IPS DF 19.7 (cell line): ENCODE data around the gene TULP4.
"Not testable (repeated sequence)": the region's sequence is repeated elsewhere in the genome, so short reads cannot be mapped to it uniquely, and the experiment has no call there.

ENCODE experiments used
- DNase-seq: peaks from one replicate; pipeline ENCODE4 v3.0.0-alpha.2; 2013; ENCODE audit warnings: low read depth, low spot score

The TULP4 gene

DNA sequence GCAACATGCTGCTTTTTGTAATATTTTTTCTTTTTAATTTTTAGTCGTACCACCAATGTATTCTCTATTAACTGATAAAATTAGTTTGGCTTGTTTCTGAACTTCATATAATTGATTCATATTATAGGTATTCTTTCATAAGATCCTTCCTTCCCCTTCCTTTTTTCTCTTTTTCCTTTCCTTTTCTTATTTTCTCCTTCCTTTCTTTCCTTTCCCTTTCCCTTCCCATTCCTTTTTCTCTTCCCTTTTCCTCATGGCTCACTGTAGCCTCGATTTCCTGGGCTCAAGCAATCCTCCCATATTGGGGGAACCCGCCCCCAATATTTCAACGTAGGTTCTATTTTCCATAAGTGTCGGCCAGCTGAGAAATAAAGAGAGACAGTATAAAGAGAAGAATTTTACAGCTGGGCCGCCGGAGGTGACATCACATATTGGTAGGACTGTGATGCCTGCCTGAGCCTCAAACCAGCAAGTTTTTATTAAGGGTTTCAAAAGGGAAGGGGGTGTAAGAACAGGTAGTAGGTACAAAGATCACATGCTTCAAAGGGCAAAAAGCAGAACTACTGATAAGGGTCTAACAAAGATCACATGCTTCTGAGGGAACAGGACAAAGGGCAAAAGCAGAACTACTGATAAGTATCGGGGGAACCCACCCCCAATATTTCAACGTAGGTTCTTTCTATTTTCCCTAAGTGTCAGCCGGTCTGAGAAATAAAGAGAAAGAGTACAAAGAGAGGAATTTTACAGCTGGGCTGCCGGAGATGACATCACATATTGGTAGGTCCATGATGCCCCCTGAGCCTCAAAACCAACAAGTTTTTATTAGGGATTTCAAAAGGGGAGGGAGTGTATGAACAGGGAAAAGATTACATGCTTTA, 16.1 kb upstream of the TULP4 start:
- DNase-seq = not testable (repeated sequence)

DNA sequence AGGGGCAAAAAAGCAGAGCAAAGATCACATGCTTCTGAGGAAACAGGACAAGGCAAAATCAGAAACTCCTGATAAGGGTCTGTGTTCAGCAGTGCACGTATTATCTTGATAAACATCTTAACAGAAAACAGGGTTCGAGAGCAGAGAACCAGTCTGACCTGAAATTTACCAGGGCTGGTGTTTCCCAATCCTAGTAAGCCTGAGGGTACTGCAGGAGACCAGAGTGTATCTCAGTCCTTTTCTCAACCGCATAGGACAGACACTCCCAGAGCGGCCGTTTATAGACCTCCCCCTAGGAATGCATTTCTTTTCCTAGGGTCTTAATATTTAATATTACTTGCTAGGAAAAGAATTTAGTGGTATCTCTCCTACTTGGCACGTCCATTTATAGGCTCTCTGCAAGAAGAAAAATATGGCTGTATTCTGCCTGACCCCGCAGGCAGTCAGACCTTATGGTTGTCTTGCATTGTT, 15.4 kb upstream of the TULP4 start:
- DNase-seq = not testable (repeated sequence)

DNA sequence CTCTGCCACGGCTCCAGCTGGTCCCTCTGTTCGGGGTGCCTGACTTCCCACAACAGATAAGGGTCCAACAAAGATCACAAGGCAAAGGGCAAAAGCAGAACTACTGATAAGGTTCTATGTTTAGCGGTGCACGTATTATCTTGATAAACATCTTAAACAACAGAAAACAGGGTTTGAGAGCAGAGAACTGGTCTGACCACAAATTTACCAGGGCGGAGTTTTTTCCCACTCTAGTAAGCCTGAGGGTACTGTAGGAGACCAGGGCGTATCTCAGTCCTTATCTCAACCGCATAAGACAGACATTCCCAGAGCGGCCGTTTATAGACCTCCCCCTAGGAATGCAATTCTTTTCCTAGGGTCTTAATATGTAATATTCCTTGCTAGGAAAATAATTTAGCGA, 14.6 kb upstream of the TULP4 start:
- not testable (repeated sequence) for DNase-seq

DNA sequence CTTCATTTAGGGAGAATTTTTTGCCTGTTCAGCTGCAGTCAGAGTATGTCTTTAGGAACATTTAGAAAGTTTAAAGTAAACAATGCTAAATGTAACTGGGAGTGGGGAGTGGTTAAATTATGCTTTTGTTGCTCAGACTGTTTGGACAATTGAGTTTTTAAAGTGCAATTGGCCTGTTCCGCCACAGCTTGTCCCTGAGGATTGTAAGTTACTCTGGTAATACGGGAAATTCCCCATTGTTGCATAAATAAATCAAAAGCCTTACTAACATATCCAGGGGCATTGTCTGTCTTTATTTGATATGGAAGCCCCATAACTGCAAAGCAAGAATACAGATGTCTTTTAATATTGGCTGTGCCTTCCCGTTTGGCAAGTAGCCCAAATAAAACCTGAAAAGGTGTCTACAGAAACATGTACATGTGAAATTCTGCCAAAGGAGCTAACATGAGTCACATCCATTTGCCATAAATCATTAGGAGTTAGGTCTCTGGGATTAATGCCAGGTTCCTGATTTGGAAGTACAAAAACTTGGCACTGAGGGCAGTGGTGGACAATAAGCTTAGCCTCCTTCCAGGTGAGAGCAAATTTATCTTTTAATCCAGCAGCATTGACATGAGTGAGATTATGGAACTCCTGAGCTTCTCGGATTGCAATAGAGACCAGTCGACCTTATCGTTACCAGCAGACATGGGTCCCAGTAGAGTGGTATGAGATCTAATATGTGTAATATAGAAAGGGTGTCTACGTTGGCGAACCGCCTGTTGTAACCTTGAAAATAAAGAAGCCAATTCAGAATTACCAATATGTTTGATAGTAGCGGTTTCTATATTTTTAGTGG, 11.7 kb upstream of the TULP4 start:
- not testable (repeated sequence) for DNase-seq

DNA sequence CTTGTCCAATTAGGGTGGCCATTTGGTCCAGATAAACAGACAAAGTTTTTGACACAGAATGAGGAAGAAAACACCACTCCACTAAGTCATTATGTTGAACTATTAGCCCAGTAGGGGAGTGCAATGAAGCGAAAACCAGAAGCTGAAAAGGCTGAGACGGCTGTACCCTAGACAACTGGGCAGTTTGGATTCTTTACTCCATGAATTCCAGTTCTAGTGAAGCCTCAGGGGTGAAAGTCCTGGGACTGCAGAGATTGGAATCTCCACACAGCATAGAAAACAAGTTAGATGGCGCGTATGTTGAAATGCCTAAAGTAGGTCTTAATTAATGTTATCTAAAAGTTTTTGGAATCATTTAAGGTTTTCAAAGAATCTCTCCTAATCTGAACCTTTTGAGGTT, 10.7 kb upstream of the TULP4 start:
- DNase-seq = not testable (repeated sequence)

DNA sequence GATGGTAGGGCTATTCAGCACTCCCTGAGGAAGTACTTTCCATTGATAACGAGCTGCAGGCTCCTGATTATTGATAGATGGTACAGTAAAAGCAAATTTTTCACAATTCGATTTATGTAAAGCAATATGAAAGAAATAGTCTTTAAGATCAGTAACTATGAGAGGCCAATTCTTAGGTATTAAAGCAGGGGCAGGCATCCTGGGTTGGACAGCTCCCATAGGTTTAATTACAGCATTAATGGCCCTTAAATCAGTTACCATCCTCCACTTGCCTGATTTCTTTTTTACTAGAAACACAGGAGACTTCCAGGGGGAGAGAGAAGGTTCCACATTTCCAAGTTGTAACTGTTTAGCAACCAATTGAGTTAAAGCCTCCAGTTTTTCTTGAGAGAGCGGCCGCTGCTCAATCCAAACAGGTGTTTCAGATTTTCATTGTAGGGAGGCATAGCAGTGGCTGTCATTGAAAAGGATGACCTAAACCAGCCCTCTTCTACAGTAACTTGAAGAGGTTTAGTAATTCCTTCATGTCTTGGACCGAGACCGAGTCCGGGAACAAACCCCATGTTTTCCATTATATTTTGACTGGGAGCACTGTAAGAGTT, 10.0 kb upstream of the TULP4 start:
- not testable (repeated sequence) for DNase-seq

DNA sequence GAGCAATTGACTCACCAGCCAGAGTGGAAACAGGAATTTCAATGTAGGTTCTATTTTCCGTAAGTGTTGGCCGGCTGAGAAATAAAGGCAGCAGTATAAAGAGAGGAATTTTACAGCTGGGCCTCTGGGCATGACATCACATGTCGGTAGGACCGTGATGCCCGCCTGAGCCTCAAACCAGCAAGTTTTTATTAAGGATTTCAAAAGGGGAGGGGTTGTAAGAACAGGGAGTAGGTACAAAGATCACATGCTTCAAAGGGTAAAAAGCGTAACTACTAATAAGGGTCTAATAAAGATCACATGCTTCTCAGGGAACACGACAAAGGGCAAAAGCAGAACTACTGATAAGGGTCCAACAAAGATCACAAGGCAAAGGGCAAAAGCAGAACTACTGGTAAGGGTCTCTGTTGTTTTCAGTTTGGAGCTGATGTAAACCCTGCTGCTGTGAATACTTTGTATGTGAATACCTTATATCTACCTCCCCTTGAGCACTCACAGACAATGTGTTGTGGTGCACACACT, 9.0 kb upstream of the TULP4 start:
- DNase-seq = no peak

DNA sequence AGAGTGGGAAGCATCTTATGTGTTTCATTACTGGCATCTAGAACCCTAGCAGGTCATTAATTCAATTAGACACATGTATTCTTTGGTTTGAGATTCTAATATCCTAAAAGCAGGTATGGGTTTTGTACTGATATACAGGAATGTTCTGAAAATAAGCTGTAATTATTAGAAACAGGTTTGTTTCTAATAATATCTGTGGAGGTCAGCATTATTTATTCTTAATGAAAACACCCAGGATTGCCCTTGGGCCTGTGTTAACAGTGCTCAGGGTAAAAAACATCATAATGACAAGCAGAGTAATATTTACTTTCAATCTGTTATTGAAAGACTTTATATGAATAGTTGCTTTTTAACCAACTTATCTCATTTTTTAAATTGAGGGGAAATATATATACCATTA, 8.0 kb upstream of the TULP4 start:
- DNase-seq = no peak

DNA sequence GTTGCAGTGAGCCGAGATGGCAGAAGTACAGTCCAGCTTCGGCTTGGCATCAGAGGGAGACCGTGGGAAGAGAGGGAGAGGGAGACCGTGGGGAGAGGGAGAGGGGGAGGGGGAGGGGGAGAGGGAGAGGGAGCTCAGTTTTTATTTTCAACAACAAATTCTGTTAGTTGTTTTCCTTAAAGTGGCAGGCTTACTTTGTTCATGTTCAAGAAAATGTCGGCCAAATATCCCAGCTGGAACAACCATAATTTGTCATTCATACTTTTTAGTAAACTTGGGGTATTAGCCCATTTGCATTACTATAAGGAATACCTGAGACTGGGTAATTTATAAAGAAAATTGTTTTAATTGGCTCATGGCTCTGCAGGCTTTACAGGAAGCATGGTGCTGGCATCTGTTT, 2.5 kb upstream of the TULP4 start:
- no peak for DNase-seq

DNA sequence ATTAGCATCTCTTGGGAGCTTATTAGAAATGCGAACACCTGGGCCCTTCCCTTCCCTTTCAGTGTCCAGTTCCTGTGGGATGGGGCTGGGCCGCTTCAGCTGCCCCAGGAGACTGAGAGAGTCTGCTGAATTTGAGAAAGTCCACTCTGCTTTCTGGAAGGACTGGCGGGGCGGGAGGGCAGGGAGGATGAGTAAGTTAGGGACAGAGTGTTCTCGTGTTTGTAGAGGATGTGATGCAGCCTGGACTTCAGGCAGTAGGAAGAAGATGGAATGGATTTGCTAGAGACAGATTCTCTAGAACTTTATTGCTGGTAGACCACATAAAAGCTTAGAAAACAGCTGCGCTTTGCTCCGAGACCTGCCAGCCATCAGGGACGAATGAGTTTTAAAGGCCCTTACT, 1.1 kb upstream of the TULP4 start:
- no peak for DNase-seq

DNA sequence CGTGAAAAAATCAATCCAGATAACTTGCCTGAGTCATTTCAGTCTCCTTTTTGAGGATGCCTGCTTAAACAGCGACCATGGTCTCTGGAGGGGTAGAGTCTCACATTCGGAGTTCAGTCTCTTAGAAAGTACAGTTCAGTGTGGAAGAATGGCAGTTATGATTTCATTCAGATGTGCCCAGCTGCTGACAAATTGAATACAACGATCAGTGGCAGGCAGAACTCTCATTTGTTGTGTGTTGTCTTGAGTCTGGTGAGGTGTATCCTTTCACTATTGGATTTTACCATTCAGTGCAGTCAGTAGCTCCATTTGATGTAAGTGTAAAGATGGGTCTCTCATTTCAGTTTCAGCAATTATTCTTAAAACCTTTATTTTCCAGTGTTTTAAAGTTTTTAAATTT, 639 bp upstream of the TULP4 start:
- no peak for DNase-seq

DNA sequence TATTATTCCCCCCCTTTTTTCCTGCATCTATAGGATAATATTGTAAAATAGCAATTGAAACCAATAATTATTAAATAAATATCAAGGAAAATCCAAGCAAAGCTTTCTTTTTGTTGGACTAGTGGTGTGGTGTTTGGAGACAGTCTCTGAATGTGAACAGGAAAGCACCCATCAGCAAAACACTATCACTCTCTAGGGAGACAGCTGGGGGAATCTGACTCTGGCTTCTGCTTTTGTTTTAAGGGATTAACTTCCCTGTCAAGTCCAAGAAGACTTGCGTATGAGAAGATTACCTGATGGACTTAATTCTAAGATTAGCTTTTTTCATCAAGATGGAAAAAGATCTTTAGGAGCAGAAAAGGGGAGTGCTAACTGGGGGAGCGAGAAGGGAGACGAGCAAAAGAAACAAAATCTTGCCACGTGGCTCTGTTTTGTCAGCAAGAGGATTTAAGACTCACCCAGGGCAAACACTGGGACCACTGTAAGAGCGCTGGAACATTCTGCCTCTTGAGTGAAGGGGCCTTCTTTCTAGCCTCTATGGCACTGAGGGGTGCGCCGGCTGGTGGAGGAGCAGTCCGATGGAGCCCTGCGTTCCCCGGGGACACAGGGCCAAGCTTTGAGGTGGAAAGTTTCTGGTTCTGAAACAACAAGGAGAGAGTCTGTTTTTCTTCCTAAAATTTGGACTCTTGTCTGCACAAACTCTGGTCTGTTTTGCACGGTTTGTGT, 570 bp downstream of the TULP4 start:
- no peak for DNase-seq

DNA sequence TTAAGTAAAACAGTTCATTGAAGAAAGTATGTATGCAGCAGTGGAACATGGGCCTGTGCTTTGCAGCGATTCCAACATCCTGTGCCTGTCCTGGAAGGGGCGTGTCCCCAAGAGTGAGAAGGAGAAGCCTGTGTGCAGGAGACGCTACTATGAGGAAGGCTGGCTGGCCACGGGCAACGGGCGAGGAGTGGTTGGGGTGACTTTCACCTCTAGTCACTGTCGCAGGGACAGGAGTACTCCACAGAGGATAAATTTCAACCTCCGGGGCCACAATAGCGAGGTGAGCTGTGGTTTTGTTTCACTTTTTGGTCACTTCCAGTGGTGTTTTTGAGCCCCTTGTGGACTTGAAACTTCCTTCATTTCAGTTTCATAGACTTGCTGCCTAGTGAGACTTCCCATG, 1.7 kb downstream of the TULP4 start:
- no peak for DNase-seq

DNA sequence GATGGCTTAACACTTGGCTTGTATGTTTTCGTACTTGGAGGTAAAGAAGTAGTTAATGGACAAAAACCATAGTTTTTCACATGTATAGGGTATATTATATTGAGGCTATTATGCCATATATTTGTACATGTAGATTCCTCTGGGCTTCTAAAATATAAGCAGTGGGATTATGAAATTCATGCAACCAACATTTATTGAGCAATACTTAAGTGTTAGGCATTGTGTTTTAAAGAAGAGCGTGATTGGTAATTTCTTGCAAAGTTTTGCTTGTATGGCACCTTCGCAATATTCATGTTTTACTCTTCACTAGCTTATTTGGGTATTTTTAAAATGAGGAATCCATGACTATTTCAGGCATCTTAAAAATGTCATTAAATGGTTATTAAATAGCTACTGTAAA, 2.5 kb downstream of the TULP4 start:
- no peak for DNase-seq

DNA sequence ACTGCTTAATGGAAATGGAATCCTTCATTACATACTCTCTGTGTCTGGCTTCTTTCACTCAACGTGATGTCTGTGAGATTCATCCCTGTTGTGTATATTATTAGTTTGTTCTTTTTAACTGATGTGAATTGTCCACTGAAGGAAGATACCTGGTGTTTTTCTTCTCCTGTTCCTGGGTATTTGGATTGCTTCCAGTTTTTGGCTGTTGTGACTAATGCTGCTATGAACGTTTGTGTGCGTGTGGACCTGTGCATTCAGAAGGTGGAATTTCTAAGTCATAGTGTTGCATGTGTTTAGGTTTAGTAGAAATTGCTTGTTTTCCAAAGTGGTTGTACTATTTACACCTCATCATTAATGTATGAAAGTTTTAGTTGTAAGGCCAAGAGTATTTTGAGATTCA, 3.8 kb downstream of the TULP4 start:
- no peak for DNase-seq

DNA sequence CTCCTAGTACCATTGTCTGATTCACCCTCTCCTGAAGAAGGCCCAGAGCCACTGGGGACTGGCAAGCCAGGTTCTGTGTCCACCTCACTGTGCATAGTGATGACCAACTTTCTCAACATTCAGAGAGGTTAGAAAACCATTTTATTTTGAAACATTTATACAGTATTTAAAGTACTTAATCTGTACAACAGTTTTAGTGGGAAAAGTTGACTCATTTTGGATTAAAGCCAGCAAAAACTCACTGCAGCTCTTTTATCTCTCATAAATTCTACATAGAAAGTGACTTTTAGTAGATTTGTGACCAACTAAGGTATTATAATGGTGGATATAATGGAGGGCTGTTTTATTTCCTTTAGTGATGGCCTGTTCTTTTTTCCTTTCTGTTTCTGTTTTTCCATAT, 9.7 kb downstream of the TULP4 start:
- no peak for DNase-seq

DNA sequence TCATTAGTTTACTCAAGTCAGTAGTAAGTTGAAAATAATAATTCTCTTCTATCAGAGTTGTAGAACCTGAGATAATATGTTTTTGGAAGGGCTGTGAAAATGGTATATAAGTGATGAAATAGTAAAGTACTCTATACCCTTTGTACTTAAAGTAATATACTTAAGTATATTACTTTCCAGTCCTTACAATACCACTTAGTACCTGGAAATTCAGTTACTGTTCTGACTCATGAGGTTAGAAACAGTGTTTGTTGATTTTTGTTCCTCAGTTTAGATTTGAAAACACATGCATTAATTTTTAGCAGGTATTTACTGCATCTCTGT, 10.1 kb downstream of the TULP4 start:
- DNase-seq = no peak

DNA sequence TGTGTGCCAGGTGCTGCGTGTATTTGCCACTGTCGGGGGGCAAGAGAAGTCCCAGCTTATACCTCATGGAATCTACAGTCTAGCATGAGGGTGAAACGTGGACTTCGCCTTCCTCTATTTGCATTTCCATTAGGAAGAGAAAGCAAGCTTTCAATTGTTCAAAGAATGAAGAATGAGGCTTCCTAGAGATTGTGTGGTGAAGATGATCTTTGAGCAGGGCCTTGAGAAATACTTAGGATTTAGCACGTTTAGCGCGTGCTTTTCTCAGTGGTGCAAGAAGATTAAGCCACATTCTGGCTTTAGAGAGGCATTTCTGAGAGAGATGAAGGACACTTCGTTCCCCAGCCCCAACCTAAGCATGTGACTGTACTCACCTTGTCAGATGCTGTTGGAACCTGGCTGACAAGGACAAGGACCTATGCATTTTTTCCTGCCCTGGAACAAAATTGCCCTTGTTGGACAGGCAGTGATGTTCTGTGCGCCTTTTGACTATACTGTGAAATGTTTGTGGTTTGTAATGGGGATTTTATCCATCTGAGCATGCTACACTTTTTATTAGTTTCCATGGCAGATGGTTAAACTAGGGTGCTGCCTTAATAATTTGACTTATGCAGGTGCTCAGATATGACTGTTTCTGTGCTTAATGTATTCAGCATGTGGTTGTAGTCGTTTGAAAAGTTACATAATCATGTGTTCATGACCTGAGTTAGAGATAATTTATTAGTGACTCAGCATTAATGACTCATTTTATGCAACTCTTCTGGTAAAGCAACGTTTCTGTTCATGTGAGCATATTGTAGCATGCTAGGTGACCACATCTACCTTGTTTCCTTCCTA, 10.7 kb downstream of the TULP4 start:
- no peak for DNase-seq

DNA sequence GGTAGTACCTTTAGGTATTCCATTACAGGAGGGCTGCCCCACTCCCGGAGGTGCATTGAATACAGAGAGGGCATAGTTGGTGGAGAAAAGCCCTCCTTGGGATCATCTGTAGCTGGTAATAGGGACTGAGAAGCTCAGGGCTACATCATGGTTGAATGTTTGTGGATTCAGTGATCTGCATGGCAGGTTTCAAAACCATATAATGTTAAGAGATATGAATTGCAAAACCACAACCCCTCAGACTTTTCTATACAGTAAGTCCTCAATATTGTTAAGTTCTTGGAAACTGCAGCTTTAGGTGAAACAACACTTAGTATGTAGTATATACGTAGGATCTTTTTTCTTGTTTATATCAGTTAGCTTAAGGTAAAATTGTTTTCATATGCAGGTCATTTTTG, 11.3 kb downstream of the TULP4 start:
- no peak for DNase-seq

DNA sequence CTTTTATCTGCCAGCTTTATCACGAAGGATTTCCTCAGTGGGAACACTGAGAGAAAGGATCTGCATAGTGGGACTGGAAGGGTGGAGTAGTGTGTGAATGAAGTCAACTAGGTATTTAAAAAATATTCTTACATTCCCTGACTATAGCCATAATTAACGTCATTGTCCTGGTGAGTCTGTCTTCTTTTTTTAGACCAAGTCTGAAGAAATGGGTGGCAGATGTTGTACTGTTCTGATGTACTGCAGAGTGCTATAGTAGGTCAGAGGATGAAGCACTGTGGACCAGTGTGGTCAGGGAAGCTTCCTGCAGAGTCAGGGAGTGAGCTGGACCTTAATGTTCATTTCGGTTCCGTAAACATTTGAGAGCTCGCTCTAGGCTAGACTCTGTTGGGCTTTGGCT, 11.9 kb downstream of the TULP4 start:
- DNase-seq = no peak

DNA sequence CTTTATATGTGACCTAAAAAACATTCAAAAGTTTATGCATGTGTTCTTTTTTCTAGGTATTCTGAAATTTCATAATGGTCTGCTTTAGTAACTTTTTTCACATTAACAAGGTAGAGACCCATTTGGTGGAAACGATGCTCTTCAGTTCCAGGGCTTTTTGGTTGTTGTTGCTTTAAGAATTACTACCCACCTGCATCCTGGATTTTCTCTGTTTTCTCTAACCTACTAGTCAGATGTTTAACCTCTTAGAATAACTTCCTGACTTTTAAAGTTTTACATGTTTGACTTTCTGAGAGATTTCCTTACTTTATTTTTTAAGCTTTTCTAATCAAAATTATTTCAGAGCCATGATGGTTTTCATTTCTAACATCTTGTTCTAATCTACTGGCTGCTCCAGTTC, 14.9 kb downstream of the TULP4 start:
- DNase-seq = no peak
